GM06990 (cell line): ENCODE measurements around the gene ITGB5.

Experiments used
- DNase-seq: peaks from one replicate; pipeline ENCODE4 v3.0.0-alpha.2; 2011; ENCODE audit not compliant: insufficient read length; ENCODE audit errors: extremely low read depth
- H3K27me3 ChIP-seq: replicated peaks from 2 replicates; pipeline ENCODE4 v1.6.0; 2011; ENCODE audit warnings: low read length; ENCODE audit not compliant: control insufficient read depth, insufficient read depth
- H3K36me3 ChIP-seq: 2 replicates; pipeline ENCODE4 v1.5.1; 2011; ENCODE audit warnings: low read length; ENCODE audit not compliant: control insufficient read depth, insufficient read depth
- H3K4me3 ChIP-seq: replicated peaks from 2 replicates; pipeline ENCODE4 v1.5.1; 2011; ENCODE audit warnings: low read depth, mild to moderate bottlenecking, control low read depth, low read length
- TF ChIP-seq, protein P1 (sequence below): IDR thresholded peaks from 2 replicates; pipeline ENCODE4 v1.5.1; 2011; ENCODE audit warnings: low read length, control low read depth, mild to moderate bottlenecking, inconsistent platforms; ENCODE audit not compliant: insufficient read depth, poor library complexity, severe bottlenecking

The ITGB5 gene

DNA sequence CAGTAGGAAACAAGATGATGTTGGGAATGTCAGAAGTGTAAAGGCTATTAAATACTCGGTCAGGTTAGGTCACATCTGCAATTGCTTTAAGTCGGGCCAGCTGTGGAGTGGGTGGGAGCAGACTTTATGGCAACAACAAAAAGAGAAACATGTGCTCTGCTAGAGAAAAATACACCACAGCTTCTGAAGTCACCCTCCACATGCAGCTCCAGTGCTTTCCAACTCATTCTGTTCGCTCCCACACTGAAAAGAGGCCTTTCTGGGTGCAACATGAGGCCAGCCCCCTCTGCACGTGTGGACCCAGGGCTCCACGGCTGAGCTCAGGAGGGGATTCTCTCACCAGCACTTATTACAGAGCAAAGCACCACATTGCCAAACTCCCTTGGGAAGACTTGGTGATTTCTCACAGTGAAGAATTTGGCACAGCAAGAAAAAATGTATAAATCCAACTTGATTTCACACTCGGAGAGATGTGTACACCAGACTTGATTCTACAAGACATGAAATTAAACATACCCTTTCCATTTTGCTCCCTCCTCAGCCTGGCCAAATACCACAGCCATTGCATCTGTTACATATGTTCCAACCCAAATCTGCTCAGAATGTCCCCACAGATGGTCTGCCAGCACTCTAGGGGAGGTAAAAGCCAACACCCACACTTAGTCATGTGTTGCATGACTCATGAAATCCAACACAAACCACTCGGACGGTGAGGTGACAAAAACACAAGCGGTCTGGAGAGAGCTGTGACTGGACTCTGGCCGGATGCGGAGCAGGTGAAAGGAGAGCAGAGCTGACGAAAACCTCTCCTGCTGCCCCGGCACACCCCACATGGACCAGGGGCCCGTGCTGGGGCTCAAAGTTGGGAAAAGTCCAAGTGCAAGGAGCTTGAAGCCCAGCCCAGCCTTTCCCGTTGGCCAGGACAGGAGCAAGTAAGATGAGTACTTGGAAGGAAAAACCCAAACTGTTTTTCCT, 74.6 kb downstream of the ITGB5 start:
- H3K4me3 ChIP-seq: no peak overlapping the region
- no peaks in the 10 kb centered on the region for H3K27me3 ChIP-seq
- H3K36me3 ChIP-seq: no peaks in the 10 kb centered on the region
- DNase-seq: no peak
- TF ChIP-seq, protein P1, sequence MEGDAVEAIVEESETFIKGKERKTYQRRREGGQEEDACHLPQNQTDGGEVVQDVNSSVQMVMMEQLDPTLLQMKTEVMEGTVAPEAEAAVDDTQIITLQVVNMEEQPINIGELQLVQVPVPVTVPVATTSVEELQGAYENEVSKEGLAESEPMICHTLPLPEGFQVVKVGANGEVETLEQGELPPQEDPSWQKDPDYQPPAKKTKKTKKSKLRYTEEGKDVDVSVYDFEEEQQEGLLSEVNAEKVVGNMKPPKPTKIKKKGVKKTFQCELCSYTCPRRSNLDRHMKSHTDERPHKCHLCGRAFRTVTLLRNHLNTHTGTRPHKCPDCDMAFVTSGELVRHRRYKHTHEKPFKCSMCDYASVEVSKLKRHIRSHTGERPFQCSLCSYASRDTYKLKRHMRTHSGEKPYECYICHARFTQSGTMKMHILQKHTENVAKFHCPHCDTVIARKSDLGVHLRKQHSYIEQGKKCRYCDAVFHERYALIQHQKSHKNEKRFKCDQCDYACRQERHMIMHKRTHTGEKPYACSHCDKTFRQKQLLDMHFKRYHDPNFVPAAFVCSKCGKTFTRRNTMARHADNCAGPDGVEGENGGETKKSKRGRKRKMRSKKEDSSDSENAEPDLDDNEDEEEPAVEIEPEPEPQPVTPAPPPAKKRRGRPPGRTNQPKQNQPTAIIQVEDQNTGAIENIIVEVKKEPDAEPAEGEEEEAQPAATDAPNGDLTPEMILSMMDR: no peak

DNA sequence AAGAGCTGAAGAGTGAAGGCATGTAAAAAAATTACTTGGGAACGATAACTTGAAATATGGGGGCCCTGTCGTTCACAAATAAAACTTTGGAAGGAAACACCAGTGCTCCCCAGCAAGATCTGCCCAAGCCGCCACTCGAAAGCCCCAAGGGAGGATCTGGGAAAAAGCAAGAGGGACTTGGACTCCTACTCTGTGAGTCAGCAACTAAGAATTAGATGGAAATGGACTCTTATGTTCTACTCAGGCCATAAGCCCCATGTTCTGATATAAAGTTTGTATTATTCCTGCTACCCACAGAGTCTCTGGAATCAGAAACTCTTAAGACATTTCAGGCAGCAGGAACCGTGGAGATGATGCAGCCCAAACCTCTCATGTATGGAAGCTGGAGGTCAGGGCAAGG, 75.7 kb downstream of the ITGB5 start:
- Histone ChIP-seq H3K4me3 (no peak overlapping the region), H3K27me3 (no peaks in the 10 kb centered on the region), H3K36me3 (no peaks in the 10 kb centered on the region)
- TF ChIP-seq, protein P1: no peak
- DNase-seq: no peak

DNA sequence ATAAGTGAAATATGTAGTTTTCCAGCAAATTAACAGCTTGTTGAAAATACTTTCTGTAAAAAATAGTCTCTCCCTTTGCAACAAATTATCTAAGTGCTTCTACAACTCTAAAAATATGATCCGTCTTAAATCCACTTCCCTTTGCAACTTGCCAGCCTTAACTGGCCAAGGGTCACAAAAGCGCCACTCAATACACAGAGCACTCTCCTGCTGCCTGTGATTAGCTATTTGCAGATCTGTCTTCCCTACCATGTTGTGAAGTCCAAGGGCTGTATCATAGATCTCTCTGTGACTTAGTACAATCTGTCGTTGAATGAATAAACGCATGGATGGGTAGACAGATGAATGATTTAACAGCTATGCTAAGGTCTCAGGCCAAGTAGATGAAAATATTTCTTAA, 76.2 kb downstream of the ITGB5 start:
- Histone ChIP-seq H3K27me3 (no peaks in the 10 kb centered on the region), H3K4me3 (no peak overlapping the region), H3K36me3 (no peaks in the 10 kb centered on the region)
- TF ChIP-seq, protein P1: no peak
- DNase-seq: no peak

DNA sequence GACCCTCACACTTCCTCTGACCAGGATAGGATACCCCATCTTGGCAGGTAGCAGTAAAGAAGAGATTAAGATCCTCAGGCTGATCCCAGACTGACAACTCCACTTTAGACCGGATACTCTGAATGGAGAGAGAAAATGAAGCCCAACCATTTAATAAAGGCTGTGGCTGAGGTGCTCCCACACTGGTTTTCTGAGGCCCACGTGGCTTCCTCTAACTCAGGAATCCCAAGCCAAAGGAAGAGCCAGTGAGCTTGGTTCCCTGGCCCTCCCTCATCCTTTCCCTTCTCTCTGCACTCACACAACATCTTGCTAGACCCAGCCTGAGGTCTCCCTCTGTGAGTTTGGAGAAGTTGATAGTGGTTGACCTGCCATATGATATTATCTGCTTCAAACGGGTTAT, 78.1 kb downstream of the ITGB5 start:
- Histone ChIP-seq H3K4me3 (no peak overlapping the region), H3K27me3 (no peaks in the 10 kb centered on the region), H3K36me3 (no peaks in the 10 kb centered on the region)
- TF ChIP-seq, protein P1: no peak
- no peak for DNase-seq

DNA sequence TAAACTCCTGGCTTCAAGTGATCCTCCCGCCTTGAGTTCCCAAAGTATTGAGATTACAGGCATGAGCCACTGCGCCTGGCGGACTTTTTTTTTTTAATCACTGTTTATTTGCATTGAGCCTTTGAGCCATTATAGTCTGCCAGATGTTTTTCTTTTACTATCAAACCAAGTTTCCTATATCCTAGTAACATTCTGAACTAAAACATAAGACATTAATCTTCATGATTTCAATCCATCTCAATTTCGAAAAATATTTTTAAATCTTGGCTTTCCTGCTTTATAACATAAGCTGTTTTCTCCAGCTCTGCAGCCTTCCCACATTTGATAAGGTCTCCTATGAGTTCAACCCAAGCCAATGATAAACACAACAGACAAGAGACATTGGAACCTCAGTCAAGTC, 81.5 kb downstream of the ITGB5 start:
- Histone ChIP-seq H3K36me3 (no peaks in the 10 kb centered on the region), H3K4me3 (no peak overlapping the region), H3K27me3 (no peaks in the 10 kb centered on the region)
- TF ChIP-seq, protein P1: no peak
- no peak for DNase-seq
